ENCODE results near the gene KRTAP4-7.
"Not testable (repeated sequence)": the region's sequence is repeated elsewhere in the genome, so short reads cannot be mapped to it uniquely, and the experiment has no call there.

The KRTAP4-7 gene

GRCh38 chr17:41061964-41062363, 22.0 kb upstream of the KRTAP4-7 start:
- no peak overlapping the region for H3K4me3 ChIP-seq (ENCODE audit: low read depth, low read length)
- TF ChIP-seq CTCF (IDR thresholded peaks at IDR 0.05; ENCODE audit: low read depth, low read length): no peak
- in situ Hi-C loops (cut with HindIII; ENCODE audit: low sequenced_read_pairs): no loop called here
- DNase-seq (ENCODE audit: low read depth, low spot score): peak; percentile 90

DNA sequence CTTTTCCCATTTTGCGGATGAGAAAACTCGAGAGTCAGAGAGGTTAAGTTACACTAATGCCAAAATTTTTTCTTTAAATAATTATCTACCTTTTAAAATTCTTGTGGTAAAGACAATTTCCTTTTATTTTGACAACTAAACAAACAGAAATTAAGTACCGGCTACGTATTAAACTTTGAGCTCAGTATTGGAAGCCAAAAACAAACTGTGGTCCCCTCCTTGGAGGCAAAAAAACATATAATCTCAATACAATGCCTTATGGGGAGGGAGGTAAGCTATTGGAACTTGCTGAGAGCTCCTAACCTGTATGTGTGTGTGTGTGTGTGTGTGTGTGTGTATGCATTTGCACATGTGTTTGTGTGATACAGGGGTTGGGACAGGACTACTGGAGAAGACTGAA, 20.5 kb upstream of the KRTAP4-7 start:
- in situ Hi-C loops (cut with HindIII; ENCODE audit: low sequenced_read_pairs): no loop called here
- no peak overlapping the region for H3K4me3 ChIP-seq (ENCODE audit: low read depth, low read length)
- DNase-seq (ENCODE audit: low read depth, low spot score): no peak
- no peak for TF ChIP-seq CTCF (IDR thresholded peaks at IDR 0.05; ENCODE audit: low read depth, low read length)

DNA sequence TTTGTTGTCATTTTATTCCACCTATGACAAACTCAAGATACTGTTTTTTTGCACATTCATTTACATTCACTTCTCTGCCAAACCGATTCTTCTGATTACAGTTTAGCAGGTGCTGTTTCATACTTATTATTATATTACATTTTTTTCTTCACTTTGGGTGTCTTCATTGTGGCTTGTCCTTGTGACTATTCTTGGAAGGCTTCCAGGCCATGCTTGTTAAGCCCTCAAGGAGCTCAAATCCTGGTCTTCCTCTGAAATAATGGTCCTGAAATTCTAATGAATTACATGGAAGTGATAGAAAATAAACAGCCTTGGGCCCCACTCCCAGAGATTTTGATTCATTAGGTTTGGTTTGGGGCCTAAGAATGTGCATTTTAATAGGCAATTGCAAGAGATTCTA, 19.6 kb upstream of the KRTAP4-7 start:
- DNase-seq (ENCODE audit: low read depth, low spot score): no peak
- H3K4me3 ChIP-seq (ENCODE audit: low read depth, low read length): no peak overlapping the region
- TF ChIP-seq CTCF (IDR thresholded peaks at IDR 0.05; ENCODE audit: low read depth, low read length): no peak
- in situ Hi-C loops (cut with HindIII; ENCODE audit: low sequenced_read_pairs): no loop called here

GRCh38 chr17:41065016-41065689, 18.8 kb upstream of the KRTAP4-7 start:
- in situ Hi-C loops (cut with HindIII; ENCODE audit: low sequenced_read_pairs); DNase-seq (ENCODE audit: low read depth, low spot score); H3K4me3 ChIP-seq (ENCODE audit: low read depth, low read length): not testable (repeated sequence)

GRCh38 chr17:41065829-41066624, 17.9 kb upstream of the KRTAP4-7 start, which contains the start of gene KRTAP2-4:
Gene KRTAP2-4, minus strand, starts transcription at chr17:41065879. Its CDS starts 34 bp downstream, at chr17:41065845.
- in situ Hi-C loops (cut with HindIII; ENCODE audit: low sequenced_read_pairs): no loop called here
- DNase-seq (ENCODE audit: low read depth, low spot score): peak; percentile 83
- no peak for TF ChIP-seq CTCF (IDR thresholded peaks at IDR 0.05; ENCODE audit: low read depth, low read length)
- H3K4me3 ChIP-seq (ENCODE audit: low read depth, low read length): no peak within 1 kb of the TSS

GRCh38 chr17:41067281-41067680, 16.7 kb upstream of the KRTAP4-7 start:
- DNase-seq (ENCODE audit: low read depth, low spot score): no peak
- TF ChIP-seq CTCF (IDR thresholded peaks at IDR 0.05; ENCODE audit: low read depth, low read length): no peak
- in situ Hi-C loops (cut with HindIII; ENCODE audit: low sequenced_read_pairs): no loop called here
- no peak overlapping the region for H3K4me3 ChIP-seq (ENCODE audit: low read depth, low read length)

DNA sequence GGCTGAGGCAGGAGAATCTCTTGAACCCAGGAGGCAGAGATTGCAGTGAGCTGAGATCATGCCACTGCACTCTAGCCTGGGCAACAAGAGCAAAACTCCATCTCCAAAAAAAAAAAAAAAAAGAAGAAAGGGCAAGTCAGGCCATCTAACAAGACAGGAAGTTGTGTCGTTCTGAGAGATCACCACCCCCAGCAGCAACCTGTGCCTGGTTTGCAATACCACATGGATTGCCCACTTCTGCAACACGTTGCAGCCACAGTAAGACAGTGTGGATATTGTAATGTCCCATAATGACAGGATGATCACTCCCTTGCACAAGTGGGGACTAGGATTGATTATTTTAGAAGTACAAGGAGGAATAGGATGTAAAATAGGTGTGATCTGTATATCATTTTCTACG, 14.9 kb upstream of the KRTAP4-7 start:
- no peak for DNase-seq (ENCODE audit: low read depth, low spot score)
- no peak overlapping the region for H3K4me3 ChIP-seq (ENCODE audit: low read depth, low read length)
- in situ Hi-C loops (cut with HindIII; ENCODE audit: low sequenced_read_pairs): no loop called here
- no peak for TF ChIP-seq CTCF (IDR thresholded peaks at IDR 0.05; ENCODE audit: low read depth, low read length)

Measured in astrocyte of the spinal cord (primary cell).